HCT116 (cell line): ENCODE data around the gene FLNC. TPM values are rescaled to one million over a fixed set of nuclear protein-coding genes. Genes with fewer than 3 reads are reported as not detected.

ENCODE experiments used
- ATAC-seq: fragments of 200-7000 bp; cut with Tn5 transposase; 2 replicates; pipeline ENCODE4 v1.9.1; 2020; ENCODE audit warnings: mild to moderate bottlenecking, moderate library complexity
- BruUV-seq: library from RNA; stranded (reverse); fragments of 400-500 nt; replicated peaks from 2 replicates; lab custom pipeline; 2021; lab: Mats Ljungman, UMichigan
- CTCF ChIA-PET: fragments of 300-600 bp; sonication (Branson Sonifier 250); formaldehyde crosslinking; loops from one replicate; lab custom pipeline; 2021; ENCODE audit warnings: antibody characterized with exemption; lab: Charles Lee
- POLR2A ChIA-PET: fragments of 300-600, 350-600 bp; sonication (Branson Sonifier 250); formaldehyde crosslinking; loops from one replicate; lab custom pipeline; 2021; ENCODE audit warnings: antibody characterized with exemption; lab: Charles Lee
- RAD21 ChIA-PET, 2 experiments: fragments of 300-600 bp; sonication (Branson Sonifier 250); formaldehyde crosslinking; loops; one replicate each; lab custom pipeline; 2023; ENCODE audit warnings: low total read pairs in 2 of 2; ENCODE audit not compliant: uncharacterized antibody in 2 of 2, unreplicated experiment in 2 of 2, low non-redundant PET in 1 of 2; lab: Charles Lee
- DNase-seq: peaks from one replicate; pipeline ENCODE4 v3.0.0-alpha.2; 2010; ENCODE audit warnings: low read depth, low spot score
- H2AFZ ChIP-seq: fragments of 200-600 bp; shearing (Covaris generic), sonication (generic); 2 replicates; pipeline ENCODE4 v1.6.1; 2017; ENCODE audit warnings: low read depth, mixed run types, mixed read lengths, antibody characterized with exemption, low read length; ENCODE audit not compliant: poor library complexity, severe bottlenecking
- H3K27ac ChIP-seq: 2 replicates; pipeline ENCODE4 v1.5.1; 2012; ENCODE audit warnings: low read depth, low read length
- H3K27me3 ChIP-seq: fragments of 200-600 bp; sonication (generic); 2 replicates; pipeline ENCODE4 v1.6.1; 2016; ENCODE audit warnings: mixed run types, low read length, mixed read lengths; ENCODE audit not compliant: insufficient read depth
- H3K36me3 ChIP-seq, 2 experiments: fragments of 200-500 bp in 1 of 2; fragments of 200-600 bp in 1 of 2; sonication (Bioruptor generic) in 1 of 2; sonication (generic) in 1 of 2; 2 replicates each; pipeline versions ENCODE4 v1.5.1 to v1.6.1; 2014 to 2016; ENCODE audit warnings: low read length in 2 of 2, inconsistent platforms in 1 of 2, mixed read lengths in 1 of 2, mixed run types in 1 of 2; ENCODE audit not compliant: insufficient read depth in 2 of 2, control insufficient read depth in 1 of 2
- H3K4me1 ChIP-seq, 2 experiments: fragments of 200-600 bp in 1 of 2; sonication (generic) in 1 of 2; 2 replicates each; pipeline versions ENCODE4 v1.5.1 to v1.6.1; 2012 to 2017; ENCODE audit warnings: low read length in 2 of 2, inconsistent platforms in 1 of 2, mild to moderate bottlenecking in 1 of 2, mixed read lengths in 1 of 2, mixed run types in 1 of 2, moderate library complexity in 1 of 2; ENCODE audit not compliant: insufficient read depth in 2 of 2, control insufficient read depth in 1 of 2
- H3K4me2 ChIP-seq: fragments of 200-600 bp; sonication (generic); 2 replicates; pipeline ENCODE4 v1.6.1; 2017; ENCODE audit warnings: mixed run types, low read length, mixed read lengths
- H3K4me3 ChIP-seq, 2 experiments: fragments of 200-600 bp in 1 of 2; sonication (generic) in 1 of 2; replicated peaks in 1 of 2; 2 replicates each; pipeline ENCODE4 v1.5.1; 2011 to 2016; ENCODE audit warnings: low read length in 2 of 2, control low read depth in 1 of 2, low read depth in 1 of 2, mild to moderate bottlenecking in 1 of 2, mixed read lengths in 1 of 2, mixed run types in 1 of 2
- H3K79me2 ChIP-seq: fragments of 200-600 bp; sonication (generic); 2 replicates; pipeline ENCODE4 v1.6.1; 2017; ENCODE audit warnings: mild to moderate bottlenecking, mixed run types, low read length, moderate library complexity, mixed read lengths; ENCODE audit not compliant: insufficient read depth
- H3K9ac ChIP-seq: fragments of 200-600 bp; sonication (generic); 2 replicates; pipeline ENCODE4 v1.6.1; 2016; ENCODE audit warnings: low read length, mixed read lengths
- H3K9me2 ChIP-seq: fragments of 200-600 bp; sonication (generic), shearing (Covaris generic); 2 replicates; pipeline ENCODE4 v1.6.1; 2017; ENCODE audit warnings: mixed run types, mild to moderate bottlenecking, moderate library complexity; ENCODE audit not compliant: insufficient read depth
- H3K9me3 ChIP-seq, 2 experiments: fragments of 200-500 bp in 1 of 2; fragments of 200-600 bp in 1 of 2; sonication (Bioruptor generic) in 1 of 2; sonication (generic) in 1 of 2; 2 replicates each; pipeline ENCODE4 v1.6.1; 2014 to 2017; ENCODE audit warnings: low read length in 2 of 2, mixed read lengths in 2 of 2, inconsistent platforms in 1 of 2, low read depth in 1 of 2, mild to moderate bottlenecking in 1 of 2, mixed run types in 1 of 2, moderate library complexity in 1 of 2; ENCODE audit not compliant: control insufficient read depth in 1 of 2, insufficient read depth in 1 of 2
- H4K20me1 ChIP-seq: fragments of 200-600 bp; sonication (generic), shearing (Covaris generic); 2 replicates; pipeline ENCODE4 v1.6.1; 2017; ENCODE audit warnings: mixed run types, mild to moderate bottlenecking, moderate library complexity; ENCODE audit not compliant: insufficient read depth
- CBX3 ChIP-seq: IDR thresholded peaks from 2 replicates; pipeline ENCODE4 v1.6.1; 2012; ENCODE audit warnings: low read depth
- CEBPB ChIP-seq: IDR thresholded peaks from 2 replicates; pipeline ENCODE4 v1.6.1; 2012; ENCODE audit warnings: low read depth
- EZH2 ChIP-seq: fragments of 200-600 bp; sonication (generic); IDR thresholded peaks from 2 replicates; pipeline ENCODE4 v1.6.1; 2017; ENCODE audit warnings: antibody characterized with exemption, mixed run types
- EZH2phosphoT487 ChIP-seq: fragments of 200-600 bp; IDR thresholded peaks from 2 replicates; pipeline ENCODE4 v1.6.1; 2018; ENCODE audit warnings: antibody characterized with exemption, borderline replicate concordance
- POLR2A ChIP-seq: IDR thresholded peaks from 2 replicates; pipeline ENCODE4 v1.7.0; 2011; ENCODE audit warnings: borderline replicate concordance; ENCODE audit not compliant: insufficient read depth, insufficient read length; ENCODE audit errors: extremely low read depth
- POLR2AphosphoS5 ChIP-seq: IDR thresholded peaks from 2 replicates; pipeline ENCODE4 v1.6.1; 2011; ENCODE audit warnings: mild to moderate bottlenecking, low read depth, low read length, moderate library complexity
- RAD21 ChIP-seq: IDR thresholded peaks from 2 replicates; pipeline ENCODE4 v1.6.1; 2012; ENCODE audit warnings: low read depth, mild to moderate bottlenecking
- SP1 ChIP-seq: IDR thresholded peaks from 2 replicates; pipeline ENCODE4 v1.6.1; 2012; ENCODE audit warnings: low read depth
- SRF ChIP-seq: IDR thresholded peaks from 2 replicates; pipeline ENCODE4 v1.6.1; 2012; ENCODE audit warnings: low read depth
- YY1 ChIP-seq: IDR thresholded peaks from 2 replicates; pipeline ENCODE4 v1.6.1; 2011; ENCODE audit warnings: low read length, low read depth, moderate library complexity, mild to moderate bottlenecking; ENCODE audit not compliant: insufficient replicate concordance; ENCODE audit errors: extremely low read depth
- intact Hi-C: fragments of 100-400 bp; cut with micrococcal nuclease; formaldehyde crosslinking; loops from 2 replicates; pipeline ENCODE4 v1.10.0; 2022
- total RNA-seq: library from RNA; stranded (reverse); gene quantifications from one replicate; pipeline ENCODE4 v1.2.1, GENCODE V29; 2021; ENCODE audit not compliant: unreplicated experiment
- TF ChIP-seq, protein P1 (sequence below), 3 experiments: fragments of 200-600 bp in 1 of 3; sonication (generic) in 1 of 3; IDR thresholded peaks in 2 of 3; conservative IDR thresholded peaks in 1 of 3; 2 replicates each; pipeline ENCODE4 v1.5.1; 2012 to 2017; ENCODE audit warnings: low read depth in 2 of 3, low read length in 2 of 3, antibody characterized with exemption in 1 of 3, borderline replicate concordance in 1 of 3, control low read depth in 1 of 3, mild to moderate bottlenecking in 1 of 3, mixed read lengths in 1 of 3, mixed run types in 1 of 3, moderate library complexity in 1 of 3; ENCODE audit not compliant: insufficient read depth in 1 of 3
- TF ChIP-seq, protein P2 (sequence below): IDR thresholded peaks from 2 replicates; pipeline ENCODE4 v1.6.1; 2012

The FLNC gene
- total RNA-seq, 1 experiment from 2014 or later, result 42.8 TPM

DNA sequence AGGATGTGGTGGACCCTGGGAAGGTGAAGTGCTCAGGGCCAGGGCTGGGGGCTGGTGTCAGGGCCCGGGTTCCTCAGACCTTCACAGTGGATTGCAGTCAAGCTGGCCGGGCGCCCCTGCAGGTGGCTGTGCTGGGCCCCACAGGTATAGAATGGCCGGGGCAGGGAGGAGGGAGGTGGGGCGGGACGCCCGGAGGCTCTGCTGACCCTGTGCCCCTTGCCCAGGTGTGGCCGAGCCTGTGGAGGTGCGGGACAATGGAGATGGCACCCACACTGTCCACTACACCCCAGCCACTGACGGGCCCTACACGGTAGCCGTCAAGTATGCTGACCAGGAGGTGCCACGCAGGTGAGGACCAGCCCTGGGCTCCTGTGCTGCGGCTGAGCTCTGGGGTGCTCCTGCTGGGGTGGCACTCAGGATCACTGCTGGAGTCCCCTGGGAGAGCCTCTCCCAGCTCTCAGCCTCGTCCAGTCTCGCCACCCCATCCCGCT lies 17.6 kb downstream of the FLNC start:
- H4K20me1 ChIP-seq, result no peaks in the 10 kb centered on the region
- TF ChIP-seq YY1 (no peak), POLR2AphosphoS5 (no peak), RAD21 (no peak), SRF (no peak), CBX3 (no peak), SP1 (no peak), CEBPB (no peak), EZH2 (no peak), EZH2phosphoT487 (no peak), POLR2A (no peak)
- TF ChIP-seq, protein P1, sequence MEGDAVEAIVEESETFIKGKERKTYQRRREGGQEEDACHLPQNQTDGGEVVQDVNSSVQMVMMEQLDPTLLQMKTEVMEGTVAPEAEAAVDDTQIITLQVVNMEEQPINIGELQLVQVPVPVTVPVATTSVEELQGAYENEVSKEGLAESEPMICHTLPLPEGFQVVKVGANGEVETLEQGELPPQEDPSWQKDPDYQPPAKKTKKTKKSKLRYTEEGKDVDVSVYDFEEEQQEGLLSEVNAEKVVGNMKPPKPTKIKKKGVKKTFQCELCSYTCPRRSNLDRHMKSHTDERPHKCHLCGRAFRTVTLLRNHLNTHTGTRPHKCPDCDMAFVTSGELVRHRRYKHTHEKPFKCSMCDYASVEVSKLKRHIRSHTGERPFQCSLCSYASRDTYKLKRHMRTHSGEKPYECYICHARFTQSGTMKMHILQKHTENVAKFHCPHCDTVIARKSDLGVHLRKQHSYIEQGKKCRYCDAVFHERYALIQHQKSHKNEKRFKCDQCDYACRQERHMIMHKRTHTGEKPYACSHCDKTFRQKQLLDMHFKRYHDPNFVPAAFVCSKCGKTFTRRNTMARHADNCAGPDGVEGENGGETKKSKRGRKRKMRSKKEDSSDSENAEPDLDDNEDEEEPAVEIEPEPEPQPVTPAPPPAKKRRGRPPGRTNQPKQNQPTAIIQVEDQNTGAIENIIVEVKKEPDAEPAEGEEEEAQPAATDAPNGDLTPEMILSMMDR (IDR thresholded peaks at IDR 0.05 in 2 of 3, conservative IDR thresholded peaks at IDR 0.05 in 1 of 3; ENCODE audit: borderline replicate concordance in 1 of 3, insufficient read depth in 1 of 3, low read depth in 2 of 3, low read length in 2 of 3), result no peak
- TF ChIP-seq, protein P2, sequence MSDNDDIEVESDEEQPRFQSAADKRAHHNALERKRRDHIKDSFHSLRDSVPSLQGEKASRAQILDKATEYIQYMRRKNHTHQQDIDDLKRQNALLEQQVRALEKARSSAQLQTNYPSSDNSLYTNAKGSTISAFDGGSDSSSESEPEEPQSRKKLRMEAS, result no peak
- POLR2A ChIA-PET, result no interaction called here
- no peaks in the 10 kb centered on the region for H3K79me2 ChIP-seq
- DNase-seq (no peak), ATAC-seq (no peak)
- H3K4me3 ChIP-seq, result no peak overlapping the region
- CTCF ChIA-PET, result no interaction called here
- no peaks in the 10 kb centered on the region for H3K9me2 ChIP-seq
- RAD21 ChIA-PET, result no interaction called here
- peaks cover 2 to 17% of the 10 kb centered on the region in 2 experiments; a peak in 1 of 4 replicates for H3K36me3 ChIP-seq
- intact Hi-C loops, result no loop called here
- no peaks in the 10 kb centered on the region for H3K9me3 ChIP-seq
- H3K4me2 ChIP-seq, result no peak overlapping the region
- no peak overlapping the region for H3K9ac ChIP-seq
- no peak overlapping the region for H3K27ac ChIP-seq
- no peaks in the 10 kb centered on the region for H3K4me1 ChIP-seq
- BruUV-seq, result no TSS peak
- no peaks in the 10 kb centered on the region for H3K27me3 ChIP-seq
- no peak overlapping the region for H2AFZ ChIP-seq
